ENCODE measurements around the gene PCDHGA10. TPM values are rescaled to one million over a fixed set of nuclear protein-coding genes. Genes with fewer than 3 reads are reported as not detected.

The PCDHGA10 gene
- total and polyA plus RNA-seq, 7 experiments from 2014 or later, result 0.04 to 0.39 (median 0.24) TPM

- no peak overlapping the region for H3K4me3 ChIP-seq (ENCODE audit: low read length)
- H3K4me1 ChIP-seq (ENCODE audit: control insufficient read depth in 2 of 2, insufficient read depth in 2 of 2, low read length in 2 of 2), result no peaks in the 10 kb centered on the region
- Mint-ChIP-seq H3K36me3 (no peaks in the 10 kb centered on the region), H3K4me3 (no peak overlapping the region), H3K4me1 (no peaks in the 10 kb centered on the region), H3K27me3 (peaks cover 2 to 50% (median 38%) of the 10 kb centered on the region in 5 donors), H3K9me3 (peaks cover 0 to 36% (median 9%) of the 10 kb centered on the region in 11 donors), H3K27ac (no peak overlapping the region)
- no peak overlapping the region for H3K27ac ChIP-seq (ENCODE audit: low read depth, low read length)
- ChIA-PET CTCF (no interaction called here), POLR2A (no interaction called here)
- ATAC-seq (no peak), DNase-seq (no peak)
- peaks cover 0 to 11% of the 10 kb centered on the region in 2 donors for H3K27me3 ChIP-seq (ENCODE audit: control insufficient read depth in 2 of 2, insufficient read depth in 2 of 2, low read length in 2 of 2)
- intact Hi-C loops (cut with micrococcal nuclease), result no loop called here
- H3K36me3 ChIP-seq (ENCODE audit: control insufficient read depth in 2 of 3, insufficient read depth in 3 of 3, low read length in 3 of 3), result no peaks in the 10 kb centered on the region
- peaks cover 0 to 4% (median 0%) of the 10 kb centered on the region in 3 experiments for H3K9me3 ChIP-seq (ENCODE audit: control insufficient read depth in 2 of 3, low read length in 3 of 3)
These were observed 26.8 kb downstream of the PCDHGA10 start for GRCh38 chr5:141439411-141440141.

GRCh38 chr5:141440341-141440740 lies 27.6 kb downstream of the PCDHGA10 start:
- intact Hi-C loops (cut with micrococcal nuclease), result no loop called here
- no peaks in the 10 kb centered on the region for H3K4me1 ChIP-seq (ENCODE audit: control insufficient read depth in 2 of 2, insufficient read depth in 2 of 2, low read length in 2 of 2)
- POLR2A ChIA-PET, result no interaction called here

GRCh38 chr5:141441571-141442170 lies 28.9 kb downstream of the PCDHGA10 start:
- Mint-ChIP-seq H3K9me3 (peaks cover 0 to 24% (median 7%) of the 10 kb centered on the region in 11 donors), H3K4me1 (no peaks in the 10 kb centered on the region), H3K4me3 (no peak overlapping the region), H3K36me3 (no peaks in the 10 kb centered on the region), H3K27me3 (peaks cover 0 to 43% (median 33%) of the 10 kb centered on the region in 5 donors), H3K27ac (no peak overlapping the region)
- no peaks in the 10 kb centered on the region for H3K36me3 ChIP-seq (ENCODE audit: control insufficient read depth in 2 of 3, insufficient read depth in 3 of 3, low read length in 3 of 3)
- DNase-seq, result no peak
- no peak overlapping the region for H3K27ac ChIP-seq (ENCODE audit: low read depth, low read length)
- H3K4me1 ChIP-seq (ENCODE audit: control insufficient read depth in 2 of 2, insufficient read depth in 2 of 2, low read length in 2 of 2), result no peaks in the 10 kb centered on the region
- ChIA-PET CTCF (no interaction called here), POLR2A (no interaction called here)
- H3K4me3 ChIP-seq (ENCODE audit: low read length), result no peak overlapping the region
- H3K9me3 ChIP-seq (ENCODE audit: control insufficient read depth in 2 of 3, low read length in 3 of 3), result peaks cover 0 to 4% (median 0%) of the 10 kb centered on the region in 3 experiments
- no peak for ATAC-seq
- intact Hi-C loops (cut with micrococcal nuclease), result no loop called here
- H3K27me3 ChIP-seq (ENCODE audit: control insufficient read depth in 2 of 2, insufficient read depth in 2 of 2, low read length in 2 of 2), result peaks cover 0 to 6% of the 10 kb centered on the region in 2 donors

More at GRCh38 chr5:141440341-141440740, 27.6 kb downstream of the PCDHGA10 start:
- Mint-ChIP-seq H3K9me3 (peaks cover 0 to 29% (median 9%) of the 10 kb centered on the region in 11 donors), H3K27ac (no peak overlapping the region), H3K36me3 (no peaks in the 10 kb centered on the region), H3K4me1 (no peaks in the 10 kb centered on the region), H3K4me3 (no peak overlapping the region), H3K27me3 (peaks cover under 1 to 48% (median 34%) of the 10 kb centered on the region in 5 donors)
- peaks cover 0 to 4% (median 0%) of the 10 kb centered on the region in 3 experiments for H3K9me3 ChIP-seq (ENCODE audit: control insufficient read depth in 2 of 3, low read length in 3 of 3)
- H3K27ac ChIP-seq (ENCODE audit: low read depth, low read length), result no peak overlapping the region
- DNase-seq (no peak), ATAC-seq (no peak)
- no peak overlapping the region for H3K4me3 ChIP-seq (ENCODE audit: low read length)
- CTCF ChIA-PET, result no interaction called here
- H3K27me3 ChIP-seq (ENCODE audit: control insufficient read depth in 2 of 2, insufficient read depth in 2 of 2, low read length in 2 of 2), result peaks cover 0 to 7% of the 10 kb centered on the region in 2 donors
- H3K36me3 ChIP-seq (ENCODE audit: control insufficient read depth in 2 of 3, insufficient read depth in 3 of 3, low read length in 3 of 3), result no peaks in the 10 kb centered on the region

GRCh38 chr5:141465351-141465750 lies 52.6 kb downstream of the PCDHGA10 start:
- no peak for ATAC-seq
- POLR2A ChIA-PET, result no interaction called here
- Histone ChIP-seq H3K4me3 (ENCODE audit: low read length) (no peak overlapping the region), H3K4me1 (ENCODE audit: control insufficient read depth in 2 of 2, insufficient read depth in 2 of 2, low read length in 2 of 2) (no peaks in the 10 kb centered on the region), H3K27me3 (ENCODE audit: control insufficient read depth in 2 of 2, insufficient read depth in 2 of 2, low read length in 2 of 2) (no peaks in the 10 kb centered on the region), H3K36me3 (ENCODE audit: control insufficient read depth in 2 of 3, insufficient read depth in 3 of 3, low read length in 3 of 3) (no peaks in the 10 kb centered on the region), H3K27ac (ENCODE audit: low read depth, low read length) (no peak overlapping the region), H3K9me3 (ENCODE audit: control insufficient read depth in 2 of 3, low read length in 3 of 3) (no peaks in the 10 kb centered on the region)
- Mint-ChIP-seq H3K4me1 (no peaks in the 10 kb centered on the region), H3K27ac (no peak overlapping the region), H3K9me3 (peaks cover 0 to 18% (median 5%) of the 10 kb centered on the region in 11 donors), H3K27me3 (peaks cover 0 to 52% (median 30%) of the 10 kb centered on the region in 5 donors), H3K4me3 (no peak overlapping the region), H3K36me3 (peaks cover 0 to 4% (median 0%) of the 10 kb centered on the region in 5 donors)
- intact Hi-C loops (cut with micrococcal nuclease), result no loop called here
- DNase-seq, result no peak
- CTCF ChIA-PET, result no interaction called here

Other genes with a start within 250 kb of the PCDHGA10 start
Only the 30 nearest of the 37 such genes appear.
- gene PCDHB10, start 220.6 kb upstream of the PCDHGA10 start, total RNA-seq, result under 1 TPM in 1 of 5 experiments, not detected in 4; 0.12 TPM
- gene PCDHB10, start 220.6 kb upstream of the PCDHGA10 start, polyA plus RNA-seq, result not detected
- gene PCDHB11, start 213.4 kb upstream of the PCDHGA10 start, total RNA-seq, result not detected
- not detected for gene PCDHB11, start 213.4 kb upstream of the PCDHGA10 start, polyA plus RNA-seq
- gene PCDHB12, start 204.3 kb upstream of the PCDHGA10 start, total RNA-seq, result not detected
- gene PCDHB12, start 204.3 kb upstream of the PCDHGA10 start, polyA plus RNA-seq, result not detected
- under 1 TPM in 1 of 5 experiments, not detected in 4; 0.08 TPM for gene PCDHB13, start 199.1 kb upstream of the PCDHGA10 start, total RNA-seq
- gene PCDHB13, start 199.1 kb upstream of the PCDHGA10 start, polyA plus RNA-seq, result not detected
- not detected for gene PCDHB14, start 189.6 kb upstream of the PCDHGA10 start, total RNA-seq
- not detected for gene PCDHB14, start 189.6 kb upstream of the PCDHGA10 start, polyA plus RNA-seq
- gene PCDHB15, start 167.6 kb upstream of the PCDHGA10 start, total RNA-seq, result under 1 TPM in 1 of 5 experiments, not detected in 4; 0.24 TPM
- not detected for gene PCDHB15, start 167.6 kb upstream of the PCDHGA10 start, polyA plus RNA-seq
- 1 to 10 TPM in 1 of 5 experiments, under 1 TPM in 4; 0.27 to 1.1 (median 0.41) TPM for gene SLC25A2, start 108.9 kb upstream of the PCDHGA10 start, total RNA-seq
- gene SLC25A2, start 108.9 kb upstream of the PCDHGA10 start, polyA plus RNA-seq, result under 1 TPM in 1 of 2 donors, not detected in 1; 0.34 TPM
- 100 to 1,000 TPM in 2 of 5 experiments, 10 to 100 TPM in 3; 64.5 to 115 (median 84.9) TPM for gene TAF7, start 92.2 kb upstream of the PCDHGA10 start, total RNA-seq
- 100 to 1,000 TPM; 240 to 242 TPM for gene TAF7, start 92.2 kb upstream of the PCDHGA10 start, polyA plus RNA-seq
- under 1 TPM; 0.08 to 0.54 (median 0.17) TPM for gene PCDHGA1, start 82.5 kb upstream of the PCDHGA10 start, total RNA-seq
- gene PCDHGA1, start 82.5 kb upstream of the PCDHGA10 start, polyA plus RNA-seq, result not detected
- gene PCDHGA2, start 74.2 kb upstream of the PCDHGA10 start, total RNA-seq, result under 1 TPM in 4 of 5 experiments, not detected in 1; 0.10 to 0.15 (median 0.11) TPM
- gene PCDHGA2, start 74.2 kb upstream of the PCDHGA10 start, polyA plus RNA-seq, result not detected
- under 1 TPM in 1 of 5 experiments, not detected in 4; 0.24 TPM for gene PCDHGA3, start 69.2 kb upstream of the PCDHGA10 start, total RNA-seq
- not detected for gene PCDHGA3, start 69.2 kb upstream of the PCDHGA10 start, polyA plus RNA-seq
- gene PCDHGB1, start 62.9 kb upstream of the PCDHGA10 start, total RNA-seq, result under 1 TPM in 1 of 5 experiments, not detected in 4; 0.24 TPM
- not detected for gene PCDHGB1, start 62.9 kb upstream of the PCDHGA10 start, polyA plus RNA-seq
- gene PCDHGA4, start 58.0 kb upstream of the PCDHGA10 start, total RNA-seq, result under 1 TPM in 4 of 5 experiments, not detected in 1; 0.11 to 0.63 (median 0.18) TPM
- gene PCDHGA4, start 58.0 kb upstream of the PCDHGA10 start, polyA plus RNA-seq, result under 1 TPM in 1 of 2 donors, not detected in 1; 0.20 TPM
- 1 to 10 TPM in 1 of 5 experiments, under 1 TPM in 3, not detected in 1; 0.24 to 1.3 (median 0.36) TPM for gene PCDHGB2, start 53.0 kb upstream of the PCDHGA10 start, total RNA-seq
- gene PCDHGB2, start 53.0 kb upstream of the PCDHGA10 start, polyA plus RNA-seq, result not detected
- gene PCDHGA5, start 48.8 kb upstream of the PCDHGA10 start, total RNA-seq, result under 1 TPM; 0.11 to 0.34 (median 0.24) TPM
- not detected for gene PCDHGA5, start 48.8 kb upstream of the PCDHGA10 start, polyA plus RNA-seq
- gene PCDHGB3, start 42.7 kb upstream of the PCDHGA10 start, total RNA-seq, result under 1 TPM; 0.24 to 0.59 (median 0.43) TPM
- gene PCDHGB3, start 42.7 kb upstream of the PCDHGA10 start, polyA plus RNA-seq, result under 1 TPM in 1 of 2 donors, not detected in 1; 0.13 TPM
- gene PCDHGA6, start 39.1 kb upstream of the PCDHGA10 start, total RNA-seq, result under 1 TPM; 0.24 to 0.70 (median 0.35) TPM
- gene PCDHGA6, start 39.1 kb upstream of the PCDHGA10 start, polyA plus RNA-seq, result not detected
- under 1 TPM in 4 of 5 experiments, not detected in 1; 0.13 to 0.30 (median 0.19) TPM for gene PCDHGA7, start 30.2 kb upstream of the PCDHGA10 start, total RNA-seq
- not detected for gene PCDHGA7, start 30.2 kb upstream of the PCDHGA10 start, polyA plus RNA-seq
- under 1 TPM in 4 of 5 experiments, not detected in 1; 0.08 to 0.27 (median 0.24) TPM for gene PCDHGB4, start 25.3 kb upstream of the PCDHGA10 start, total RNA-seq
- gene PCDHGB4, start 25.3 kb upstream of the PCDHGA10 start, polyA plus RNA-seq, result not detected
- under 1 TPM; 0.08 to 0.17 (median 0.13) TPM for gene PCDHGA8, start 20.4 kb upstream of the PCDHGA10 start, total RNA-seq
- gene PCDHGA8, start 20.4 kb upstream of the PCDHGA10 start, polyA plus RNA-seq, result not detected
- gene PCDHGB5, start 15.0 kb upstream of the PCDHGA10 start, total RNA-seq, result under 1 TPM; 0.16 to 0.44 (median 0.42) TPM
- under 1 TPM; 0.09 to 0.49 TPM for gene PCDHGB5, start 15.0 kb upstream of the PCDHGA10 start, polyA plus RNA-seq
- gene PCDHGA9, start 10.2 kb upstream of the PCDHGA10 start, total RNA-seq, result under 1 TPM in 4 of 5 experiments, not detected in 1; 0.16 to 0.41 (median 0.22) TPM
- gene PCDHGA9, start 10.2 kb upstream of the PCDHGA10 start, polyA plus RNA-seq, result not detected
- gene PCDHGB6, start 5.0 kb upstream of the PCDHGA10 start, total RNA-seq, result under 1 TPM; 0.13 to 0.44 (median 0.19) TPM
- gene PCDHGB6, start 5.0 kb upstream of the PCDHGA10 start, polyA plus RNA-seq, result under 1 TPM; 0.05 to 0.12 TPM
- under 1 TPM in 3 of 5 experiments, not detected in 2; 0.11 to 0.16 (median 0.13) TPM for gene PCDHGB7, start 4.7 kb downstream of the PCDHGA10 start, total RNA-seq
- gene PCDHGB7, start 4.7 kb downstream of the PCDHGA10 start, polyA plus RNA-seq, result not detected
- under 1 TPM in 4 of 5 experiments, not detected in 1; 0.16 to 0.29 (median 0.21) TPM for gene PCDHGA11, start 8.1 kb downstream of the PCDHGA10 start, total RNA-seq
- not detected for gene PCDHGA11, start 8.1 kb downstream of the PCDHGA10 start, polyA plus RNA-seq
- under 1 TPM in 1 of 5 experiments, not detected in 4; 0.32 TPM for gene PCDHGA12, start 17.5 kb downstream of the PCDHGA10 start, total RNA-seq
- not detected for gene PCDHGA12, start 17.5 kb downstream of the PCDHGA10 start, polyA plus RNA-seq
- under 1 TPM; 0.15 to 0.76 (median 0.16) TPM for gene PCDHGC3, start 63.0 kb downstream of the PCDHGA10 start, total RNA-seq
- under 1 TPM in 1 of 2 donors, not detected in 1; 0.14 TPM for gene PCDHGC3, start 63.0 kb downstream of the PCDHGA10 start, polyA plus RNA-seq
- under 1 TPM in 1 of 5 experiments, not detected in 4; 0.22 TPM for gene PCDHGC4, start 72.0 kb downstream of the PCDHGA10 start, total RNA-seq
- not detected for gene PCDHGC4, start 72.0 kb downstream of the PCDHGA10 start, polyA plus RNA-seq
- gene PCDHGC5, start 76.1 kb downstream of the PCDHGA10 start, total RNA-seq, result under 1 TPM in 1 of 5 experiments, not detected in 4; 0.13 TPM
- not detected for gene PCDHGC5, start 76.1 kb downstream of the PCDHGA10 start, polyA plus RNA-seq
- 100 to 1,000 TPM; 163 to 278 (median 173) TPM for gene DIAPH1, start 206.0 kb downstream of the PCDHGA10 start, total RNA-seq
- gene DIAPH1, start 206.0 kb downstream of the PCDHGA10 start, polyA plus RNA-seq, result 100 to 1,000 TPM in 1 of 2 donors, 10 to 100 TPM in 1; 89.7 to 105 TPM